ENCODE data around the gene DNAJA3. TPM values are rescaled to one million over a fixed set of nuclear protein-coding genes. Genes with fewer than 3 reads are reported as not detected.

Gene DNAJA3
- total RNA-seq, 6 experiments from 2014 or later, result 40.8 to 54.4 (median 45.1) TPM

DNA sequence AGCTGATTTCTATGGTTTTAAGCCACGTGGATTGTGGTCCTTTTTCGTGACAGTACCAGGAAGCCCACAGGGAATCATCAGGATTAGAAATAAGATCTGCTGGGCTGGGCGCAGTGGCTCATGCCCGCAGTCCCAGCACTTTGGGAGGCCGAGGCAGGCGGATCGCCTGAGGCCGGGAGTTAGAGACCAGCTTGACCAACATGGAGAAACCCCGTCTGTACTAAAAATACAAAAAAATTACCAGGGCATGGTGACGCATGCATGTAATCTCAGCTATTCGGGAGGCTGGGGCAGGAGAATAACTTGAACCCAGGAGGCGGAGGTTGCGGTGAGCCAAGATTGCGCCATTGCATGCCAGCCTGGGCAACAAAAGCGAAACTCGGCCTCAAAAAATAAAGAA is 42.2 kb downstream of the DNAJA3 start:
- Mint-ChIP-seq H3K4me3 (no peak overlapping the region), H3K9me3 (no peaks in the 10 kb centered on the region), H3K27me3 (ENCODE audit: insufficient read depth) (peaks cover 2% of the 10 kb centered on the region), H3K4me1 (ENCODE audit: low read depth) (peaks cover 16% of the 10 kb centered on the region), H3K36me3 (ENCODE audit: low read depth) (peaks cover 11% of the 10 kb centered on the region), H3K27ac (no peak overlapping the region)
- no peak for DNase-seq
- TF ChIP-seq, protein P1, sequence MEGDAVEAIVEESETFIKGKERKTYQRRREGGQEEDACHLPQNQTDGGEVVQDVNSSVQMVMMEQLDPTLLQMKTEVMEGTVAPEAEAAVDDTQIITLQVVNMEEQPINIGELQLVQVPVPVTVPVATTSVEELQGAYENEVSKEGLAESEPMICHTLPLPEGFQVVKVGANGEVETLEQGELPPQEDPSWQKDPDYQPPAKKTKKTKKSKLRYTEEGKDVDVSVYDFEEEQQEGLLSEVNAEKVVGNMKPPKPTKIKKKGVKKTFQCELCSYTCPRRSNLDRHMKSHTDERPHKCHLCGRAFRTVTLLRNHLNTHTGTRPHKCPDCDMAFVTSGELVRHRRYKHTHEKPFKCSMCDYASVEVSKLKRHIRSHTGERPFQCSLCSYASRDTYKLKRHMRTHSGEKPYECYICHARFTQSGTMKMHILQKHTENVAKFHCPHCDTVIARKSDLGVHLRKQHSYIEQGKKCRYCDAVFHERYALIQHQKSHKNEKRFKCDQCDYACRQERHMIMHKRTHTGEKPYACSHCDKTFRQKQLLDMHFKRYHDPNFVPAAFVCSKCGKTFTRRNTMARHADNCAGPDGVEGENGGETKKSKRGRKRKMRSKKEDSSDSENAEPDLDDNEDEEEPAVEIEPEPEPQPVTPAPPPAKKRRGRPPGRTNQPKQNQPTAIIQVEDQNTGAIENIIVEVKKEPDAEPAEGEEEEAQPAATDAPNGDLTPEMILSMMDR (IDR thresholded peaks at IDR 0.05), result no peak

DNA sequence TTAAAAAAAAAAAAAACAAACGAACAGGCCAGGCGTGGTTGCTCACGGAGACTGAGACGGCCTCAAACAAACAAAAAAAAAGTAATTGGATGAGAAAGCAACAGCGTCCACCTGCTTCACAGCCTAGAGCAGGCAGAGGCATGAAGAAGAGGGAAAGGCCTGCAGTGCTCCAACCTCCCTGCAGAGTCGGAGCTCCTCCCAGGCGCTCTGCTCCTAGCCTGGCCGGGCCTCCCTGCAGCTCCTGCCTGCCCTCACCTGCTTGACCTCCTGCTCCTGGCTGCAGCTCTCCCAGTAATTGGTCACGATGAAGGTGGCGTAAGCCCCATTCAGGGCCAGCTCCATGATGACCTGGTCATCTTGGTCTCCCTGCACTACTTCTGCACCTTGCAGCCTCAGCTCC is 43.3 kb downstream of the DNAJA3 start:
- DNase-seq, result no peak
- H3K4me1 Mint-ChIP-seq (ENCODE audit: low read depth), result peaks cover 12% of the 10 kb centered on the region
- TF ChIP-seq, protein P1 (IDR thresholded peaks at IDR 0.05), result no peak
- no peaks in the 10 kb centered on the region for H3K9me3 Mint-ChIP-seq
- no peaks in the 10 kb centered on the region; the same call in none of the 2 replicates for H3K27me3 Mint-ChIP-seq (ENCODE audit: insufficient read depth)
- no peak overlapping the region for H3K27ac Mint-ChIP-seq
- peaks cover 11% of the 10 kb centered on the region for H3K36me3 Mint-ChIP-seq (ENCODE audit: low read depth)
- no peak overlapping the region for H3K4me3 Mint-ChIP-seq

- Mint-ChIP-seq H3K9me3 (peaks cover 9% of the 10 kb centered on the region), H3K36me3 (ENCODE audit: low read depth) (peaks cover 5% of the 10 kb centered on the region), H3K4me3 (no peak overlapping the region), H3K27ac (no peak overlapping the region), H3K4me1 (ENCODE audit: low read depth) (peaks cover 11% of the 10 kb centered on the region), H3K27me3 (ENCODE audit: insufficient read depth) (no peaks in the 10 kb centered on the region; the same call in 1 of the 2 replicates)
- TF ChIP-seq, protein P1 (IDR thresholded peaks at IDR 0.05), result no peak
- DNase-seq, result no peak
Measured at GRCh38 chr16:4471869-4472268, 46.2 kb downstream of the DNAJA3 start.

- TF ChIP-seq, protein P1 (IDR thresholded peaks at IDR 0.05), result no peak
- Mint-ChIP-seq H3K4me3 (0 out of 2 replicates have a peak overlapping the region, but pooled peaks have one; percentile 71), H3K27me3 (ENCODE audit: insufficient read depth) (no peaks in the 10 kb centered on the region; the same call in none of the 2 replicates), H3K4me1 (ENCODE audit: low read depth) (peaks cover 20% of the 10 kb centered on the region), H3K27ac (no peak overlapping the region), H3K9me3 (peaks cover 9% of the 10 kb centered on the region), H3K36me3 (ENCODE audit: low read depth) (peaks cover 7% of the 10 kb centered on the region)
- no peak for DNase-seq
Measured at GRCh38 chr16:4472880-4473279, 47.2 kb downstream of the DNAJA3 start.

- TF ChIP-seq, protein P1 (IDR thresholded peaks at IDR 0.05), result no peak
- H3K36me3 Mint-ChIP-seq (ENCODE audit: low read depth), result peaks cover 16% of the 10 kb centered on the region
- no peaks in the 10 kb centered on the region; the same call in none of the 2 replicates for H3K27me3 Mint-ChIP-seq (ENCODE audit: insufficient read depth)
- peak within 1 kb of the TSS; percentile 84 for H3K27ac Mint-ChIP-seq
- DNase-seq, result peak; percentile 67
- peaks cover 9% of the 10 kb centered on the region for H3K9me3 Mint-ChIP-seq
- H3K4me3 Mint-ChIP-seq, result peak within 1 kb of the TSS; percentile 71
- peaks cover 25% of the 10 kb centered on the region for H3K4me1 Mint-ChIP-seq (ENCODE audit: low read depth)
Measured at GRCh38 chr16:4474192-4474961, 48.7 kb downstream of the DNAJA3 start, which contains the start of gene NMRAL1. Gene NMRAL1, minus strand, starts transcription at chr16:4474625. Its CDS starts 493 bp downstream, at chr16:4474132.
